ENCODE measurements around the gene HYCC1.

The HYCC1 gene

GRCh38 chr7:23014681-23015080 is 751 bp upstream of the HYCC1 start:
- no peak overlapping the region for H2AK5ac ChIP-seq (ENCODE audit: low read length)
- H2BK5ac ChIP-seq (ENCODE audit: low read length): no peak overlapping the region
- no peak overlapping the region for H3K56ac ChIP-seq (ENCODE audit: low read length)
- H3K79me2 ChIP-seq (ENCODE audit: control insufficient read depth, insufficient read depth, low read length): peaks cover 28% of the 10 kb centered on the region
- no peaks in the 10 kb centered on the region for H3K27me3 ChIP-seq (ENCODE audit: insufficient read depth, low read length, poor library complexity)
- no peak overlapping the region for H3K4me3 ChIP-seq (ENCODE audit: low read length)
- H3K4me2 ChIP-seq (ENCODE audit: low read length): no peak overlapping the region
- no peak for DNase-seq
- no peak overlapping the region for H4K8ac ChIP-seq (ENCODE audit: low read depth, low read length)
- no peak overlapping the region for H2BK15ac ChIP-seq (replicated peaks; ENCODE audit: low read depth)
- no peak overlapping the region for H4K5ac ChIP-seq (ENCODE audit: low read length)
- peaks cover 11% of the 10 kb centered on the region for H3K4me1 ChIP-seq (ENCODE audit: control insufficient read depth, low read depth, low read length)
- H3K18ac ChIP-seq (ENCODE audit: low read length): no peak overlapping the region
- no CpG with 5 or more reads among the region's 2 CpGs for WGBS (ENCODE audit: extremely low coverage, insufficient coverage, low lambda C conversion rate)
- no peak overlapping the region for H3K27ac ChIP-seq (ENCODE audit: low read depth, low read length)
- no peak overlapping the region for H3K9ac ChIP-seq (ENCODE audit: low read length)
- H3K36me3 ChIP-seq (ENCODE audit: control insufficient read depth, insufficient read depth, low read length): no peaks in the 10 kb centered on the region
- H2BK120ac ChIP-seq (ENCODE audit: low read depth, low read length): no peak overlapping the region
- H3K4ac ChIP-seq (ENCODE audit: low read depth, low read length): no peak overlapping the region
- H3K79me1 ChIP-seq (ENCODE audit: low read length): peaks cover 2% of the 10 kb centered on the region
- H3K23ac ChIP-seq (ENCODE audit: low read length): no peak overlapping the region

- Histone ChIP-seq H3K4me3 (ENCODE audit: low read length) (peak overlapping the region; percentile 83), H2AK5ac (ENCODE audit: low read length) (no peak overlapping the region), H3K79me2 (ENCODE audit: control insufficient read depth, insufficient read depth, low read length) (peaks cover 31% of the 10 kb centered on the region), H3K23ac (ENCODE audit: low read length) (no peak overlapping the region), H4K8ac (ENCODE audit: low read depth, low read length) (no peak overlapping the region), H4K5ac (ENCODE audit: low read length) (no peak overlapping the region), H3K18ac (ENCODE audit: low read length) (peak overlapping the region; percentile 78), H3K79me1 (ENCODE audit: low read length) (peaks cover 2% of the 10 kb centered on the region), H2BK5ac (ENCODE audit: low read length) (no peak overlapping the region), H3K27me3 (ENCODE audit: insufficient read depth, low read length, poor library complexity) (no peaks in the 10 kb centered on the region), H3K4me1 (ENCODE audit: control insufficient read depth, low read depth, low read length) (peaks cover 11% of the 10 kb centered on the region), H3K27ac (ENCODE audit: low read depth, low read length) (peak overlapping the region; percentile 88), H3K56ac (ENCODE audit: low read length) (peak overlapping the region; percentile 89), H2BK15ac (replicated peaks; ENCODE audit: low read depth) (no peak overlapping the region), H3K4me2 (ENCODE audit: low read length) (peak overlapping the region; percentile 83), H3K9ac (ENCODE audit: low read length) (peak overlapping the region; percentile 79), H3K36me3 (ENCODE audit: control insufficient read depth, insufficient read depth, low read length) (no peaks in the 10 kb centered on the region), H2BK120ac (ENCODE audit: low read depth, low read length) (no peak overlapping the region), H3K4ac (ENCODE audit: low read depth, low read length) (peak overlapping the region; percentile 21)
- WGBS (ENCODE audit: extremely low coverage, insufficient coverage, low lambda C conversion rate): no CpG with 5 or more reads among the region's 52 CpGs
- DNase-seq: peak; percentile 66
Measured at GRCh38 chr7:23012908-23013714, 819 bp downstream of the HYCC1 start.

- Histone ChIP-seq H2AK5ac (ENCODE audit: low read length) (no peak overlapping the region), H4K8ac (ENCODE audit: low read depth, low read length) (no peak overlapping the region), H3K36me3 (ENCODE audit: control insufficient read depth, insufficient read depth, low read length) (no peaks in the 10 kb centered on the region), H2BK5ac (ENCODE audit: low read length) (no peak overlapping the region), H3K4me1 (ENCODE audit: control insufficient read depth, low read depth, low read length) (peaks cover 11% of the 10 kb centered on the region), H3K4me3 (ENCODE audit: low read length) (no peak overlapping the region), H3K27me3 (ENCODE audit: insufficient read depth, low read length, poor library complexity) (no peaks in the 10 kb centered on the region), H2BK15ac (replicated peaks; ENCODE audit: low read depth) (no peak overlapping the region), H3K9ac (ENCODE audit: low read length) (peak overlapping the region; percentile 12), H3K79me2 (ENCODE audit: control insufficient read depth, insufficient read depth, low read length) (peaks cover 33% of the 10 kb centered on the region), H4K5ac (ENCODE audit: low read length) (no peak overlapping the region), H3K18ac (ENCODE audit: low read length) (no peak overlapping the region), H2BK120ac (ENCODE audit: low read depth, low read length) (no peak overlapping the region), H3K4ac (ENCODE audit: low read depth, low read length) (no peak overlapping the region), H3K56ac (ENCODE audit: low read length) (no peak overlapping the region), H3K4me2 (ENCODE audit: low read length) (peak overlapping the region; percentile 33), H3K23ac (ENCODE audit: low read length) (no peak overlapping the region), H3K27ac (ENCODE audit: low read depth, low read length) (no peak overlapping the region), H3K79me1 (ENCODE audit: low read length) (peaks cover 2% of the 10 kb centered on the region)
- no peak for DNase-seq
- no CpG with 5 or more reads among the region's 6 CpGs for WGBS (ENCODE audit: extremely low coverage, insufficient coverage, low lambda C conversion rate)
Measured at GRCh38 chr7:23012186-23012585, 1.7 kb downstream of the HYCC1 start.

- no peak for DNase-seq
- Histone ChIP-seq H3K27ac (ENCODE audit: low read depth, low read length) (no peak overlapping the region), H2AK5ac (ENCODE audit: low read length) (peak overlapping the region; percentile 5), H3K56ac (ENCODE audit: low read length) (no peak overlapping the region), H3K27me3 (ENCODE audit: insufficient read depth, low read length, poor library complexity) (no peaks in the 10 kb centered on the region), H3K4me1 (ENCODE audit: control insufficient read depth, low read depth, low read length) (peaks cover 11% of the 10 kb centered on the region), H4K8ac (ENCODE audit: low read depth, low read length) (no peak overlapping the region), H3K79me2 (ENCODE audit: control insufficient read depth, insufficient read depth, low read length) (peaks cover 33% of the 10 kb centered on the region), H3K23ac (ENCODE audit: low read length) (no peak overlapping the region), H3K36me3 (ENCODE audit: control insufficient read depth, insufficient read depth, low read length) (no peaks in the 10 kb centered on the region), H3K18ac (ENCODE audit: low read length) (no peak overlapping the region), H2BK5ac (ENCODE audit: low read length) (no peak overlapping the region), H2BK120ac (ENCODE audit: low read depth, low read length) (no peak overlapping the region), H3K4ac (ENCODE audit: low read depth, low read length) (no peak overlapping the region), H2BK15ac (replicated peaks; ENCODE audit: low read depth) (no peak overlapping the region), H3K4me3 (ENCODE audit: low read length) (no peak overlapping the region), H3K79me1 (ENCODE audit: low read length) (peaks cover 2% of the 10 kb centered on the region), H3K4me2 (ENCODE audit: low read length) (peak overlapping the region; percentile 14), H4K5ac (ENCODE audit: low read length) (no peak overlapping the region), H3K9ac (ENCODE audit: low read length) (no peak overlapping the region)
- no CpG with 5 or more reads among the region's 3 CpGs for WGBS (ENCODE audit: extremely low coverage, insufficient coverage, low lambda C conversion rate)
Measured at GRCh38 chr7:23011222-23011924, 2.6 kb downstream of the HYCC1 start.

- Histone ChIP-seq H3K27me3 (ENCODE audit: insufficient read depth, low read length, poor library complexity) (no peaks in the 10 kb centered on the region), H2BK120ac (ENCODE audit: low read depth, low read length) (no peak overlapping the region), H3K4ac (ENCODE audit: low read depth, low read length) (no peak overlapping the region), H3K4me1 (ENCODE audit: control insufficient read depth, low read depth, low read length) (peaks cover 11% of the 10 kb centered on the region), H3K23ac (ENCODE audit: low read length) (no peak overlapping the region), H3K36me3 (ENCODE audit: control insufficient read depth, insufficient read depth, low read length) (no peaks in the 10 kb centered on the region), H4K5ac (ENCODE audit: low read length) (no peak overlapping the region), H3K79me1 (ENCODE audit: low read length) (peaks cover 2% of the 10 kb centered on the region), H3K18ac (ENCODE audit: low read length) (no peak overlapping the region), H2BK5ac (ENCODE audit: low read length) (no peak overlapping the region), H3K9ac (ENCODE audit: low read length) (no peak overlapping the region), H2BK15ac (replicated peaks; ENCODE audit: low read depth) (no peak overlapping the region), H4K8ac (ENCODE audit: low read depth, low read length) (no peak overlapping the region), H3K79me2 (ENCODE audit: control insufficient read depth, insufficient read depth, low read length) (peaks cover 35% of the 10 kb centered on the region), H3K4me3 (ENCODE audit: low read length) (no peak overlapping the region), H3K56ac (ENCODE audit: low read length) (no peak overlapping the region), H2AK5ac (ENCODE audit: low read length) (no peak overlapping the region), H3K4me2 (ENCODE audit: low read length) (no peak overlapping the region), H3K27ac (ENCODE audit: low read depth, low read length) (no peak overlapping the region)
- DNase-seq: no peak
Measured at GRCh38 chr7:23009303-23009702, 4.6 kb downstream of the HYCC1 start.

- no peaks in the 10 kb centered on the region for H3K27me3 ChIP-seq (ENCODE audit: insufficient read depth, low read length, poor library complexity)
- no peaks in the 10 kb centered on the region for H3K79me1 ChIP-seq (ENCODE audit: low read length)
- H3K4me3 ChIP-seq (ENCODE audit: low read length): no peak overlapping the region
- H3K4me2 ChIP-seq (ENCODE audit: low read length): no peak overlapping the region
- H2AK5ac ChIP-seq (ENCODE audit: low read length): no peak overlapping the region
- peaks cover 23% of the 10 kb centered on the region for H3K79me2 ChIP-seq (ENCODE audit: control insufficient read depth, insufficient read depth, low read length)
- H3K4ac ChIP-seq (ENCODE audit: low read depth, low read length): no peak overlapping the region
- no peak overlapping the region for H4K8ac ChIP-seq (ENCODE audit: low read depth, low read length)
- no peak for DNase-seq
- H3K9ac ChIP-seq (ENCODE audit: low read length): no peak overlapping the region
- no peak overlapping the region for H3K23ac ChIP-seq (ENCODE audit: low read length)
- H4K5ac ChIP-seq (ENCODE audit: low read length): no peak overlapping the region
- no peak overlapping the region for H2BK5ac ChIP-seq (ENCODE audit: low read length)
- no peak overlapping the region for H3K27ac ChIP-seq (ENCODE audit: low read depth, low read length)
- no peaks in the 10 kb centered on the region for H3K4me1 ChIP-seq (ENCODE audit: control insufficient read depth, low read depth, low read length)
- H2BK120ac ChIP-seq (ENCODE audit: low read depth, low read length): no peak overlapping the region
- no peaks in the 10 kb centered on the region for H3K36me3 ChIP-seq (ENCODE audit: control insufficient read depth, insufficient read depth, low read length)
- no peak overlapping the region for H3K18ac ChIP-seq (ENCODE audit: low read length)
- H2BK15ac ChIP-seq (replicated peaks; ENCODE audit: low read depth): no peak overlapping the region
- no peak overlapping the region for H3K56ac ChIP-seq (ENCODE audit: low read length)
Measured at GRCh38 chr7:23004247-23004520, 9.7 kb downstream of the HYCC1 start.
